Karpas-422 (cell line): ENCODE data around the gene TPCN1. TPM values are rescaled to one million over a fixed set of nuclear protein-coding genes. Genes with fewer than 3 reads are reported as not detected.

ENCODE experiments used
- DNase-seq: peaks from one replicate; pipeline ENCODE4 v3.0.0-alpha.2; 2015
- H2AFZ ChIP-seq: fragments of 200-600 bp; sonication (generic); 2 replicates; pipeline ENCODE4 v1.6.1; 2014; ENCODE audit warnings: antibody characterized with exemption, low read length, mixed read lengths
- H3K27ac ChIP-seq: fragments of 200-600 bp; sonication (generic); 2 replicates; pipeline ENCODE4 v1.5.1; 2014; ENCODE audit warnings: mild to moderate bottlenecking, low read length, moderate library complexity
- H3K27me3 ChIP-seq: fragments of 200-600 bp; sonication (generic); 2 replicates; pipeline ENCODE4 v1.6.1; 2014; ENCODE audit warnings: low read length, mixed read lengths
- H3K36me3 ChIP-seq: fragments of 200-600 bp; sonication (generic); 2 replicates; pipeline ENCODE4 v1.6.1; 2014; ENCODE audit warnings: low read length, mixed read lengths; ENCODE audit not compliant: insufficient read depth
- H3K4me1 ChIP-seq: fragments of 200-600 bp; sonication (generic); 2 replicates; pipeline ENCODE4 v1.6.1; 2014; ENCODE audit warnings: mild to moderate bottlenecking, low read length, mixed read lengths
- H3K4me2 ChIP-seq: fragments of 200-600 bp; sonication (generic); 2 replicates; pipeline ENCODE4 v1.6.1; 2014; ENCODE audit warnings: low read length, low read depth, mild to moderate bottlenecking; ENCODE audit not compliant: poor library complexity, severe bottlenecking
- H3K4me3 ChIP-seq: fragments of 200-600 bp; sonication (generic); 2 replicates; pipeline ENCODE4 v1.5.1; 2014; ENCODE audit warnings: mild to moderate bottlenecking, antibody characterized with exemption, low read length, mixed read lengths
- H3K79me2 ChIP-seq: fragments of 200-600 bp; sonication (generic); 2 replicates; pipeline ENCODE4 v1.6.1; 2014; ENCODE audit warnings: mild to moderate bottlenecking, low read length, mixed read lengths
- H3K9ac ChIP-seq: fragments of 200-600 bp; sonication (generic); 2 replicates; pipeline ENCODE4 v1.6.0; 2014; ENCODE audit warnings: low read length
- H3K9me2 ChIP-seq: fragments of 200-600 bp; sonication (generic), shearing (Covaris generic); replicated peaks from 2 replicates; pipeline ENCODE4 v1.6.0; 2014; ENCODE audit warnings: mild to moderate bottlenecking, low read length, moderate library complexity; ENCODE audit not compliant: insufficient read depth
- H3K9me3 ChIP-seq: fragments of 300-700, 200-600 bp; sonication (generic); 2 replicates; pipeline ENCODE4 v1.6.1; 2014; ENCODE audit warnings: low read length, mixed read lengths
- H4K20me1 ChIP-seq: fragments of 200-600 bp; sonication (generic); 2 replicates; pipeline ENCODE4 v1.6.1; 2014; ENCODE audit warnings: mild to moderate bottlenecking, antibody characterized with exemption, low read length, low read depth; ENCODE audit not compliant: insufficient read depth
- small RNA-seq: library from RNA; depleted of rRNA; stranded (forward); fragments of <200 nt; gene quantifications from one replicate; pipeline ENCODE3, GENCODE V24; 2014
- total RNA-seq: library from RNA; depleted of rRNA; stranded (reverse); fragments of >200 nt; shearing (Covaris generic); gene quantifications from 2 replicates; pipeline ENCODE4 v1.2.3, GENCODE V29; 2014; ENCODE audit warnings: low replicate concordance; rRNA removed

TPCN1 gene
- total RNA-seq, 1 experiment from 2014 or later = 43.9 TPM

- no peaks in the 10 kb centered on the region for H3K36me3 ChIP-seq
- no peak overlapping the region for H3K27ac ChIP-seq
Measured at GRCh38 chr12:113340061-113340460, 118.8 kb downstream of the TPCN1 start.

GRCh38 chr12:113341535-113341934 lies 120.3 kb downstream of the TPCN1 start:
- no peaks in the 10 kb centered on the region for H4K20me1 ChIP-seq
- no peaks in the 10 kb centered on the region for H3K9me2 ChIP-seq
- no peak overlapping the region for H3K4me3 ChIP-seq
- no peaks in the 10 kb centered on the region for H3K9me3 ChIP-seq
- H3K4me1 ChIP-seq = no peaks in the 10 kb centered on the region
- DNase-seq = no peak
- H3K27me3 ChIP-seq = no peaks in the 10 kb centered on the region
- H3K9ac ChIP-seq = no peak overlapping the region
- H3K4me2 ChIP-seq = no peak overlapping the region
- no peak overlapping the region for H3K27ac ChIP-seq
- no peaks in the 10 kb centered on the region for H3K36me3 ChIP-seq
- no peaks in the 10 kb centered on the region for H3K79me2 ChIP-seq
- no peak overlapping the region for H2AFZ ChIP-seq

More at GRCh38 chr12:113340061-113340460, 118.8 kb downstream of the TPCN1 start:
- no peak for DNase-seq
- H3K27me3 ChIP-seq = no peaks in the 10 kb centered on the region
- H3K9me3 ChIP-seq = no peaks in the 10 kb centered on the region
- no peaks in the 10 kb centered on the region for H3K9me2 ChIP-seq
- no peaks in the 10 kb centered on the region for H4K20me1 ChIP-seq
- no peak overlapping the region for H3K4me2 ChIP-seq
- no peak overlapping the region for H3K4me3 ChIP-seq
- H3K9ac ChIP-seq = no peak overlapping the region
- peaks cover 6% of the 10 kb centered on the region; the same call in 1 of the 2 replicates for H3K4me1 ChIP-seq
- H3K79me2 ChIP-seq = no peaks in the 10 kb centered on the region
- no peak overlapping the region for H2AFZ ChIP-seq

GRCh38 chr12:113345318-113345717 lies 124.1 kb downstream of the TPCN1 start:
- Histone ChIP-seq H3K36me3 (no peaks in the 10 kb centered on the region), H3K27me3 (no peaks in the 10 kb centered on the region), H3K4me2 (no peak overlapping the region), H3K4me1 (no peaks in the 10 kb centered on the region), H2AFZ (no peak overlapping the region), H3K9ac (no peak overlapping the region), H3K27ac (no peak overlapping the region), H3K79me2 (no peaks in the 10 kb centered on the region), H3K4me3 (no peak overlapping the region), H4K20me1 (no peaks in the 10 kb centered on the region), H3K9me2 (no peaks in the 10 kb centered on the region), H3K9me3 (no peaks in the 10 kb centered on the region)
- DNase-seq = no peak

GRCh38 chr12:113346353-113346752 lies 125.1 kb downstream of the TPCN1 start:
- no peak overlapping the region for H3K4me2 ChIP-seq
- H3K9me3 ChIP-seq = no peaks in the 10 kb centered on the region
- no peaks in the 10 kb centered on the region for H3K79me2 ChIP-seq
- no peak for DNase-seq
- H4K20me1 ChIP-seq = no peaks in the 10 kb centered on the region
- no peak overlapping the region for H3K27ac ChIP-seq
- H3K27me3 ChIP-seq = no peaks in the 10 kb centered on the region
- H3K9me2 ChIP-seq = no peaks in the 10 kb centered on the region
- H3K4me1 ChIP-seq = no peaks in the 10 kb centered on the region
- no peak overlapping the region for H2AFZ ChIP-seq
- H3K4me3 ChIP-seq = no peak overlapping the region
- H3K36me3 ChIP-seq = no peaks in the 10 kb centered on the region
- no peak overlapping the region for H3K9ac ChIP-seq

GRCh38 chr12:113347107-113347506 lies 125.8 kb downstream of the TPCN1 start:
- Histone ChIP-seq H3K36me3 (no peaks in the 10 kb centered on the region), H3K9ac (no peak overlapping the region), H3K9me2 (no peaks in the 10 kb centered on the region), H3K27me3 (no peaks in the 10 kb centered on the region), H4K20me1 (no peaks in the 10 kb centered on the region), H3K79me2 (no peaks in the 10 kb centered on the region), H3K4me2 (no peak overlapping the region), H2AFZ (no peak overlapping the region), H3K4me1 (no peaks in the 10 kb centered on the region), H3K27ac (no peak overlapping the region), H3K4me3 (no peak overlapping the region), H3K9me3 (no peaks in the 10 kb centered on the region)
- no peak for DNase-seq

- no peak for DNase-seq
- H3K27ac ChIP-seq = no peak overlapping the region
- H3K4me2 ChIP-seq = no peak overlapping the region
- no peaks in the 10 kb centered on the region for H4K20me1 ChIP-seq
- no peak overlapping the region for H3K4me3 ChIP-seq
- no peaks in the 10 kb centered on the region for H3K9me2 ChIP-seq
- no peaks in the 10 kb centered on the region for H3K79me2 ChIP-seq
- H3K36me3 ChIP-seq = no peaks in the 10 kb centered on the region
- H3K27me3 ChIP-seq = no peaks in the 10 kb centered on the region
- no peaks in the 10 kb centered on the region for H3K4me1 ChIP-seq
- no peak overlapping the region for H2AFZ ChIP-seq
- no peaks in the 10 kb centered on the region for H3K9me3 ChIP-seq
- no peak overlapping the region for H3K9ac ChIP-seq
Measured at GRCh38 chr12:113347892-113348291, 126.6 kb downstream of the TPCN1 start.

Small RNAs within 50 kb of the gene (small RNA-seq; reads per million reads assigned to genes)
- gene MIR6762 (not detected), gene RF00019 (not detected)

Other genes with a start within 250 kb of the TPCN1 start
- 3.0 and 6.3 TPM in 2 replicates for gene OAS2, start 242.9 kb upstream of the TPCN1 start, total RNA-seq
- gene DTX1, start 164.7 kb upstream of the TPCN1 start, total RNA-seq = 227 and 481 TPM in 2 replicates
- 3.3 and 3.4 TPM in 2 replicates for gene RASAL1, start 85.7 kb upstream of the TPCN1 start, total RNA-seq
- not detected in 2 replicates for gene CFAP73, start 71.7 kb upstream of the TPCN1 start, total RNA-seq
- 28.2 and 81.5 TPM in 2 replicates for gene DDX54, start 36.0 kb upstream of the TPCN1 start, total RNA-seq
- gene RITA1, start 35.7 kb upstream of the TPCN1 start, total RNA-seq = 34.3 and 47.3 TPM in 2 replicates
- gene SLC8B1, start 113.6 kb downstream of the TPCN1 start, total RNA-seq = 5.9 and 9.0 TPM in 2 replicates
- 6.5 and 11.8 TPM in 2 replicates for gene PLBD2, start 137.1 kb downstream of the TPCN1 start, total RNA-seq
- not detected in 2 replicates for gene SDS, start 182.4 kb downstream of the TPCN1 start, total RNA-seq
- gene SDSL, start 200.9 kb downstream of the TPCN1 start, total RNA-seq = not detected in 2 replicates